HG03342 (cell line): Measurements from ENCODE around the gene ZNF732.
"Not testable (repeated sequence)": the region's sequence is repeated elsewhere in the genome, so short reads cannot be mapped to it uniquely, and the experiment has no call there.

Source experiments
- ATAC-seq: cut with Tn5 transposase; IDR thresholded peaks from one replicate; pipeline ENCODE4 v1.9.1; 2021; ENCODE audit warnings: mild to moderate bottlenecking, moderate library complexity; ENCODE audit not compliant: unreplicated experiment

The ZNF732 gene

GRCh38 chr4:256492-256891 is 48.8 kb downstream of the ZNF732 start:
- no peak for ATAC-seq

GRCh38 chr4:253936-254756 is 51.1 kb downstream of the ZNF732 start:
- no peak for ATAC-seq

- no peak for ATAC-seq
These were observed 53.1 kb downstream of the ZNF732 start for GRCh38 chr4:252065-252601.

GRCh38 chr4:244471-244870 is 60.8 kb downstream of the ZNF732 start:
- ATAC-seq, result no peak

- no peak for ATAC-seq
These were observed 61.8 kb downstream of the ZNF732 start for GRCh38 chr4:243426-243825.

GRCh38 chr4:242121-242848 is 63.0 kb downstream of the ZNF732 start:
- ATAC-seq, result no peak

GRCh38 chr4:241411-241810 is 63.9 kb downstream of the ZNF732 start:
- not testable (repeated sequence) for ATAC-seq

- ATAC-seq, result no peak
These were observed 69.2 kb downstream of the ZNF732 start for GRCh38 chr4:236028-236427.

- ATAC-seq, result no peak
These were observed 71.1 kb downstream of the ZNF732 start for GRCh38 chr4:234178-234577.

GRCh38 chr4:223913-224497 is 81.3 kb downstream of the ZNF732 start:
- no peak for ATAC-seq
